T follicular helper cell (primary cell): ENCODE results near the gene FKBP9.
"Not testable (repeated sequence)": the region's sequence is repeated elsewhere in the genome, so short reads cannot be mapped to it uniquely, and the experiment has no call there.

Experiments used
- DNase-seq: peaks from one replicate; pipeline ENCODE4 v3.0.0-alpha.2; 2020; ENCODE audit warnings: low read depth

The FKBP9 gene

GRCh38 chr7:33005193-33005592 is 48.0 kb downstream of the FKBP9 start:
- not testable (repeated sequence) for DNase-seq

GRCh38 chr7:33005690-33006089 is 48.5 kb downstream of the FKBP9 start:
- DNase-seq, result not testable (repeated sequence)

- DNase-seq, result no peak
Measured at GRCh38 chr7:33009734-33010133, 52.5 kb downstream of the FKBP9 start.

GRCh38 chr7:33012364-33012763 is 55.1 kb downstream of the FKBP9 start:
- DNase-seq, result no peak

- no peak for DNase-seq
Measured at GRCh38 chr7:33024189-33024757, 67.0 kb downstream of the FKBP9 start.

GRCh38 chr7:33035776-33036175 is 78.5 kb downstream of the FKBP9 start:
- DNase-seq, result no peak

- no peak for DNase-seq
Measured at GRCh38 chr7:33038639-33039038, 81.4 kb downstream of the FKBP9 start.

GRCh38 chr7:33039257-33039902 is 82.1 kb downstream of the FKBP9 start:
- DNase-seq, result no peak

- no peak for DNase-seq
Measured at GRCh38 chr7:33039903-33040292, 82.7 kb downstream of the FKBP9 start.

GRCh38 chr7:33040803-33041516 is 83.7 kb downstream of the FKBP9 start:
- peak; percentile 69 for DNase-seq

GRCh38 chr7:33041631-33042428 is 84.6 kb downstream of the FKBP9 start:
- no peak for DNase-seq

GRCh38 chr7:33043501-33044400 is 86.5 kb downstream of the FKBP9 start:
- no peak for DNase-seq

- no peak for DNase-seq
Measured at GRCh38 chr7:33044401-33044718, 87.1 kb downstream of the FKBP9 start.

- DNase-seq, result no peak
Measured at GRCh38 chr7:33044986-33045385, 87.7 kb downstream of the FKBP9 start.

- DNase-seq, result no peak
Measured at GRCh38 chr7:33048257-33048656, 91.0 kb downstream of the FKBP9 start.

- DNase-seq, result no peak
Measured at GRCh38 chr7:33048704-33049103, 91.5 kb downstream of the FKBP9 start.

GRCh38 chr7:33050535-33051318 is 93.5 kb downstream of the FKBP9 start:
- peak; percentile 3 for DNase-seq

GRCh38 chr7:33053721-33054120 is 96.5 kb downstream of the FKBP9 start:
- no peak for DNase-seq

GRCh38 chr7:33054261-33054964 is 97.2 kb downstream of the FKBP9 start:
- no peak for DNase-seq

GRCh38 chr7:33055158-33055557 is 97.9 kb downstream of the FKBP9 start:
- DNase-seq, result no peak
